Measurements from ENCODE around the gene COL27A1.
"Not testable (repeated sequence)": the region's sequence is repeated elsewhere in the genome, so short reads cannot be mapped to it uniquely, and the experiment has no call there.

The COL27A1 gene

DNA sequence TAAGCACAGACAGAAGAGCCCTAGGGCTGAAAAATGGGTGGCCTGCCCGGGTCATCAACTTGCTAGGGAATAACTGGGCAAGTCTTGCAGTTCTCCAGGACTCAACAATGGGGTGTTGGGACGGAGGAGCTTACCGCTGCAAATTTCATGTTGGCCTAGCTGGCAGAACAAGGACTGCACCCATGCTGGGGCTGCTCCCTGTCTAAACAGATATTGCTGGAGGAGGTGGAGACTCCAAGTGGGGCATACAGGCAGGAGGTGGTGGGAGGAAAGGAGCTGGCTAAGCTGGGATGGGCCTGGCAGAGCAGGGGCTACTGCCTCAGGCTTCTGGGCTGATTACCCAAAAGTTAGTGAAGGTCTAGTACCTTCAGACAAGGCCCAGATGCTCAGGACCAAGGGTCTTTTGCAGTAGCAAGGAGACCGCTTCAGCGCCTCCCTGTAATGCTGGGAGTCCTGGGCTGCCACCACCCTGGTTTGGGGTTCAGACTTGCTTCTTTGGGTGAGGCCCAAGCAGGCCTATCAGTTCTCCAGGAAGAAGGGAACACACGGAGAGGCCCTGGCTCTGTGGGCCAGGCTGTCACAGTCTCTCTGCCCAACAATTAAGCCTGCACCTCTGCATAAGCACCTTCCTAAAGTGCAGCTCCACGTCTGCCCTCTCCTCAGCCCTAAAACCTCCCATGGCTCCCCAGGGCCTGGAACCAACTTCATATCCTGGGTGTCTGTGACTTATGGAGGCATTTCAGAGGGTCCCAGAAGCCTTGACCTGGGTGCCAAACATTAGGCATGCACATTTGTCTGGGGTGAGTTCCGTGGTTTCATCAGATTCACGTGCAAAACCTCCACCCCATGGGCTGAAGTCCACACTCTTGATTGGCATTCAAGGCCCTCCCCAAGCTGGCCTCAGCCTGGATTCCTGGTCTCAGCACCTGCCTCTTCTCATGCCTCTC, 32.0 kb upstream of the COL27A1 start:
- no peak for DNase-seq

DNA sequence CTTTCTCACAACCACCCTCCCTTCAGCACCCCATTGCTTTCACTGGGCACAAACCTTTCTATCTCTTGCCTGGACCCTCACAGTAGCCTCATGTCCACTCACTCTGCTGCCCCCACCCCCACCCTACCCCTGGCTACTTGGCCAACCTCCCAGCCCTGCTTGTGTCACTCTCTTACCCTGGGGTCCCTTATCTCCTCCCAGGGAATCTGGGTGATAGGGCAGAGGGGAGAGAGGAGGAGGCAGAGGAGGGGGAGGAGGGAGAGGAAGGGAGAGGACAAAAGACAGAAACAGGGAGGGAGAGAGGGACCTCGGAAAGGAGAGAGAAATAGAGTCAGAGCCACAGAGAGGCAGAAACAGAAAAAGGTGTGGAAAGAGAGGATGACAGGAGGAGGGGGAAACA, 31.2 kb upstream of the COL27A1 start:
- no peak for DNase-seq

DNA sequence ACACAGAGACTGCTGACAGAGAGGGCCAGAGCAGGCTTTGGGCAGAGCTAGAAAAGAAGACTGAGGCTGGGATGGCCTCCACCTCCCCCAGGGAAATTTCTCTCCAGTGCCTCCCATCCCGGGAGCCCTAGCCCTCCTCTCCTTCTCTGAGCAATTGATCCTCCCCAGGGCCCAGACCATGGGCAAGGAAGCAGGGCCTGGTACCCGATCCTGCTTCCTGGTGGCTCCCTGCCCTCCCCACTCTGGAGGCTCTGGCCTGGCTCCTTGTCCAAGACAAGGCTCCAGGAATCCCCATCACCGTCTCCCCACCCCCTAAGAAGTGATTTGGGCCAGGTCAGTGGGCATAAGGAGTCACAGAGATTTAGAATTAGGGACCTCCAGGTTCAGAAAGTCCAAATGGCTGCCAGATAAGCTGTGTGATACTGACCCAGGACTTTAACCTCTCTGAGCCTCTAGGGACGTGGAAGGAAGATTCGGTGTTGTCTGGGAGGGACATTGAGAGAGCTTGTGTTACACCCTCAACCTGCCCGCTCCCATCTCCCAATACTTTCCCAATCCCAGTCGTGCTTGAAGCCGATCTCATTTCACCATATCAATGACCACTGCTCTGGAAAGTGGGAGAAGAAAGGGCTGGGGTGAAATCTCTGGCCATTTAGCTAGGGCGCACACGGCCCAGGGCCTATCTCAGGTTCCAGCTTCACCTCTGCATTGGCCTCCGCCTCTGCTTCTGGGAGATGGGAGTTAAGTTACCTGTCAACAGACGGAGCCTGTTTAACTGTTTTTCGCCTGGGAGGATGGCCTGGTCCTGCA, 30.5 kb upstream of the COL27A1 start:
- no peak for DNase-seq

DNA sequence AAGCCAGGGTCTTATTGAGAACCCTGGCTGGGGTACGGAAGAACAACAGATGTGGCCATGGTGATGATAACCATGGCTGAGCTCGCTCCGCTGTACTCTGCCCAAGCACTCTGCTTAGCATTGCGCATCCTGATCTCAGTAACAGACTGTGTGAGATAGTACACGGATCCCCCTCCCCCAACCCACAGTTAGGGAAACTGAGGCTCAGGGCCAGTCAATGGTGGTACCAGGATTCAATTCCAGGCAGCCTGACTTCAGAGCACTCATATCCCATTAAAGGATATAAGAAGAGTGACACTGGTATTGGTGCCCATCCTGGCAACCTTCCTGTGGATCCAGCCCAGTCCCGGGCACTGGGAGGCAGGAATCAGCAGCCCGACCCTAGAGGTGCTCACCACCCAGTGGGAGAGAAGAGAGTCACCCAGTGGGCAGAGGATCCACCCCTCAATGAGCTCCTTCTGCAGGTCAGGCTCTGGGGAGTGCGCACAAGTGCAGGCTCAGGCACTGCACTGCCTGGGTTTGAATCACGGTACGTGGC, 29.8 kb upstream of the COL27A1 start:
- DNase-seq, result no peak

DNA sequence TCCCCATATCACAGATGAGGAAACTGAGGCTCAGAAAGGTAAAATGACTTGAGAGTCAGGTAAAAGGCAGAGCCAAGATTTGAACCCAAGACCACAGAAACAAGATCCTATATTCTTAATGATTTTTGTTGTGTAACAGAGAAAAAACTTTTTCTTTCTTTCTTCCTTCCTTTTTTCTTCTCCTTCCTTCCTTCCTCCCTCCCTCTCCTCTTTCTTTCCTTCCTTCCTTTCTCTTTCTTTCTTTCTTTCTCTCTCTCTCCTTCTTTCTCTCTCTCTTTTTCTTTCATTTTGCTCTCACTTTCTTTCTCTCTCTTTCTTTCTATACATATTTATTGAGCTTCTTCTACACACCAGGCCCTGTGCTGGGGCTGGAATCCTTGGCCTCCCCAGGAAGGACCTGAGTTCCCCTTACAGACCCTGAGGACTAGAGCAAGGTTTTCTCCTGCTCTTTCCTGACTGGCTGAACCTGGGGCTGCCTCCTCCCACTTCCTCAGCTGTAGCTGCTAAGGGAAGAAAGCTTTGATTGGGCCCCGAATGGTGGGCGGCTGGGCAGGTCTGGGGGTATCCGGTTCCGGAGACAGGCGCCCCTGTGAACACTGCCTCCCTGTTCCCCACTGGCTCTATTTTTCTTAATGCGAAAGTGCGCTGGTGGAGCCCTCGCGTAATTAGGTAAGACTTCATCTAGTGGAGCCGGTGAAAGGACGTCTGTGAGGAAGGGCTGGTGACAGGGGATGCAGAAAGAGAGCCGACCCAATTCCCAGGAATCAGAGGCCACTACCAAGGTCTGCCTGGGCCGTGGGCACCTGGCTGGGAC, 28.9 kb upstream of the COL27A1 start:
- DNase-seq, result no peak

DNA sequence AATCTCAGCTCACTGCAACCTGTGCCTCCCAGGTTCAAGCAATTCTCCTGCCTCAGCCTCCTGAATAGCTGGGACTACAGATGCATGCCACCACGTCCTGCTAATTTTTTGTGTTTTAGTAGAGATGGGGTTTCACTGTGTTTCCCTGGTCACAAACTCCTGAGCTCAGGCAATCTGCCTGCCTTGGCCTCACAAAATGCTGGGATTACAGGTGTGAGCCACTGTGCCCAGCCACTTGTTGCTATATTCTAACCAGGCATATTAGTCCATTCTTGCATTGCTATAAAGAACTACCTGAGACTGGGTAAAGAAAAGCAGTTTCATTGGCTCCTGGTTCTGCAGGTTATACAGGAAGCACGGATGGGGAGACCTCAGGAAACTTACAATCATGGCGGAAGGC, 26.6 kb upstream of the COL27A1 start:
- DNase-seq, result not testable (repeated sequence)

DNA sequence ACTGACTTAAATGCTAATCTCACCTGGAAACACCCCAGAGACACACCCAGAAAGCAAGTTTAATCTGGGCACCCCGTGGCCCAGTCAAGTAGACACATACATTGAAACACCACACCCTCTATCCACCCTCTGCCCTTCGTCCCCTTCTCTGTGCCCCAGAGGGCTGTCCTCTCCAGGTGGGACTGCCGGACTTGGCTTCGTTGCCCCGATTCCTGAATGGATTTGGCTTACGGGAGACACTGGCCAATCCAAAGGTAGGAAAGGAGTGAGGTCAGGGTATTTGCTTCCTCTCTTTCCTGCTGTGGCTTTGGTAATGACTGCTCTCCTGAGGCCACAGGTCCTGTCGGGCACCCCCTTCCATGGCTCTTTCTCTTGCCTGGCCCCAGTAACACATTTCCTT, 25.2 kb upstream of the COL27A1 start:
- DNase-seq, result no peak

DNA sequence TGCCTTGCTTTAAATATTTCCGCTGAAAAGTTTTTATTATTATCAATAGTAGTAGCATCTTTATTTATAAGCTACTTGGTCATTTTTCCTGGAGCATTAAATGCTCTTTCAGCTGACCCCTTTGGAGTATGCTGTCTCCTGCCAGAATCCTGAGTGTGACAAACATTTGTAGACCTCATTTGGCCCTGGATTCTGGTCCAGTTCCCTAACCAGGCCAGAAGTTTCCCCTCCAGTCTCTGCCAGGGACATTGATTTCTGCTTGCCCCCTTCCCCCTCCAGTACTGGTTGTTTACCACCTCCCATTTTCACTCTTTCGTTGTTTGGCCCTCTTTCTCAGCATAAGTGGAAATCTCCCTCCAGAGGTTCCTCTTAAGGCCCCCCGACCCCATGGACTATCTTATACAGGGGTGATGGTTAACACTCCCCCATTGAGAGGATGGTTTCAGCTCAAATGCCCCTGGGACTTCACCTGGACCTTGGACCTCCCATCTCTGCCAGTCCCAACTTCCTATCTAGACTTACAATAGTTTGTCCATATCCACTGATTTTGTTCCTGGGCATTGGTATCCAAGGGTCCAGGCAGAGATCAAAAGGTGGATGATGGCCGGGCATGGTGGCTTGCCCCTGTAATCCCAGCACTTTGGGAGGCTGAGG, 24.6 kb upstream of the COL27A1 start:
- no peak for DNase-seq

DNA sequence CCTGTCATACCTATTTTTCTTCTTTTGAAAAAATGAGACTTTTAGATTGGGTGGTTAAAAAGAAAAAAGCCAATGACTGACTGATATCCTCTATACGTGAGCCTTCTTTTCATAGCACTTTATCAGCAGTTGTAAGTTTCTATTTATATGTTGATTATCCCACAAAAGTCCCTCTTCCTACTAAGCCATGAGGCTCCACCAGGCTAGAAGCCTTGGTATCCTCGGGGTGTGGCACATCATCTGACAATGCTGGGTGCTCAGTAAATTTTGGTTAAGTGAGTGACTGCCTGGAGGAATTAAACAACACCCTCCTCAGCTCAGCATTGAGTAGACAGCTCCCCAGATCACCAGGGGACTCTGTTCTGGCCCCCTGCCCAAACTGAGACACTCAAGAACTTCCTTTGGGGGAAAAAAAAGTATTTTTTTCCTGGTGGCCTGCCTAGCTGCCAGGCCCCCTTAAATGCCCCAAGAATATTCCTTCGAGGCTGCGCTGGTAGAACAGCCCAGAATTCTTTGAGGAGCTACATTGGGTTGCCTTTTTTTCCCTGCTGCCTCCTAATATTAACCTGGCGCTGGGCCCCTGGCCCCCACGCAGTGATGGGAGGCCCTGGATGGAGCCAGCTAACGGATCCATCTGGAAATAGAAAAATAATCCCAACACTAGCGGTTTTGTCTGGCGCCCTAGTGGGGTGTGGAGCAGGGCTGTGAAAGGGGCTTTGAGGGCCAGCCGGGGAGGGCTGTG, 23.4 kb upstream of the COL27A1 start:
- no peak for DNase-seq

DNA sequence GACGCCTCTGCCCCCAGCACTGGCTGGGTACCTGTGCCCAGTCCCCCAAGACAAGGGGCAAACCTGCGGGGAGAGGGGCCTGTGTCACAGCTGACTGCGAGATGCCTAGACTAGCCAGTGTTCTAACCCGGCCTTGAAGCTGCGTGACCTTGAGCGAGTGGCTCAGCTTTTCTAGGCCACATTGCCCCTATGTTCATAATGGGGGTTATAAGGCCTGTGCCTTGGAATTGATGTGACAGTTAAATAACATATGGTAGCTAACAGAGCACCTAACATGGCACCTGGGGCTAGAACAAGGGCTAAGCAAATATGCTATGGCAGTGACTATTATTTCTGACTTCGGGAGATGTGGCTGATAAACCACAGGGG, 22.8 kb upstream of the COL27A1 start:
- no peak for DNase-seq

DNA sequence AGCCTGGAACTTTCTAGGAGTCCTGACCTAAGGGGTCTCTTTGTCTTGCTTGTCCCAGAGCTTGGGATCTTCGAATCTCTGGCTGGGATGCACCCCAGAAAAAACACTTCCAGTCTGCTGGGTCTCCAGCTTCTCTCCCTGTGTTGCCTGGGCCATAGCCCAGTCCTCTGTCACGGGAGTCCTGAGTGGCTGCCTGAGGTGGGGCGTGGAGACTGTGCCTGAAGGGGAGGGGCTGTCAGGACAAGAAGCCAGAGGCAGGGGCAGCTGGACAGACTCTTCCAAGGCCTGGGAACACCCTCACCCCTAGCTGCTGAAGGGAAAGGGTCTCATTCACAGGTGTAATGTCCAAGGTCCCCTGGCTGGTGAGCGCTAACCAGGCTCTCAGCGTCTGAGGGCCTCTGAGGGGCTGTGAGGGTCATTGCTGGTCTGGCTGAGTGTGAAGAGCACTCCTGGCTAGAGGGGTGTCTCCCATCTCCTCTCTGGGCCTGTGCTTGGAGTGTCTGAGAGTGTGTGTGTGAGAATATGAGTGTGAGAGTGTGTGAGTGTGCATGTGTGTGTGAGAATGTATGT, 20.4 kb upstream of the COL27A1 start:
- no peak for DNase-seq

DNA sequence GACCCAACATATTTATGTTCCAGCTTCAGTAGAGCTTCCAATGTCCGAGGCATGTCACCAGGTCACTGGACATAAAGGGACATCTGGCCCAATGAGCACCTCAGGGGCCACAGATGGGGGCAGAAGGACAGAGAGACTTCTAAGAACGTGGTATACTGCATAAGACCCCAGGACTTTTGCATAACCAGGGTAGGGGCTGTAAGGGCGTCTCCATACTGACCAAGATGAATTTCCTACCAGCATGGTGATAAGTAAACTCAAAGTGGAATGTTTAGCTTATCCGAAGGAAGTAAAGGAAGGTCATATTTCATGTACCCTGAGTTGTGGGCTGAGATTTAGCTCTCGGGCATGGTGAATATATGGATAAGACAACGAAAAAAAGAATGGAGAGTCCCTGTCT, 17.5 kb upstream of the COL27A1 start:
- DNase-seq, result no peak

DNA sequence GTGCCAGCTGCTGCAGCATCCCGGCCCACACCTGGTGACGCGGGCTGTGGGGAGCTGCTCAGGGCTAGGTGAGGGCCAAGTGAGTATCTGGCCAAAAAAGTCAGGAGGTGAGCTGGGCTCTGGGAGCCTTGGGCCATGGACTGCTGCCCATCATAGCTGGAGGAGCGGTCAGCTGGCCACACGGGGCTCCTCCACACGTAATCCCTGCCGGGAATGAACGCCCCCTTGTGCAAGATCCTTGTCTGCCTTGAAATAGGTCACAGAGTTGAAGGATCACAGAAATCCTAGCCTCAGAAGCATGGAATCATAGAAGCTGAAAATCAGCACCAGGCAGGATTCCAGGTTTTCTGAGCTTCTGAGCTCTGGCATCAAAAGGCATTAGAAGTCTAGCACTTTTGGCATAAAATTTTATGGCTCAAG, 16.8 kb upstream of the COL27A1 start:
- DNase-seq, result no peak

DNA sequence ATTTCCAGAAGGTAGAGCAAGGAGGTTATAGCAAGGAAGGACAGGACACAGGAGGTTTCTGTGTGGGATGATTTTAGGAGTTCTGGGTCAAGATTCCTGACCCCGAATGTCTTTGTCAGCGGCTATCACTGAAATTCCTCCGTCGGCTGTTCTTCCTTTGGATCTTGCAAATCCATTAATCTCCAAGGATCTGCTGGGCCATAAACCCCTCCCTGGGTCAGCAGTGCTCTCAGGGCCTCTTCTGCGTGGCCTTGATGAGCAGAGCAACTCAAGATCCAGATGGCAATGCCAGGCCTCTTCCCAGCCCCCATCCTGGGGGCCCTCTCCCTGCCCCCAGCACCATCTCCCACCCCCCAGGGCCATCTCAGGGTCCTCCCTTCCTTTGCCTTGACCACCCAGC, 16.3 kb upstream of the COL27A1 start:
- DNase-seq, result no peak

DNA sequence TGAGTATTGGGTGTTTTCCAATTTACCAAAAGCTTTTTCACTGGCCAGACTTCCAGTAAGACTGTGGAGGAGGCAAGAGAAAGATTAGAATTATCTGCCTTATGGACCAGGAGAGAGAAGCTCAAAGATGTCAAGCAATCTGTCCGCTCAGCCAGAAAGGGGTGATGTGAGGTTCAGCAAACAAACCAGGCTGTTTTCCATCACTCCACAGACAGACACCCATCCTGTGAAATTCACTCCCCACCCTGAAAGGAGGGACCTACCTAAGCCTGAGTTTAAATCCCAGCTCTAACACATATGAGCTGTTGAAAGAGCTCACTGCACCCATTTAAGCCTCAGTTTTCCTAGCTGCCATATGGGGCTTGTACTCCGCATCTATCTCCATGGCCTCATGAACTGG, 14.9 kb upstream of the COL27A1 start:
- no peak for DNase-seq

DNA sequence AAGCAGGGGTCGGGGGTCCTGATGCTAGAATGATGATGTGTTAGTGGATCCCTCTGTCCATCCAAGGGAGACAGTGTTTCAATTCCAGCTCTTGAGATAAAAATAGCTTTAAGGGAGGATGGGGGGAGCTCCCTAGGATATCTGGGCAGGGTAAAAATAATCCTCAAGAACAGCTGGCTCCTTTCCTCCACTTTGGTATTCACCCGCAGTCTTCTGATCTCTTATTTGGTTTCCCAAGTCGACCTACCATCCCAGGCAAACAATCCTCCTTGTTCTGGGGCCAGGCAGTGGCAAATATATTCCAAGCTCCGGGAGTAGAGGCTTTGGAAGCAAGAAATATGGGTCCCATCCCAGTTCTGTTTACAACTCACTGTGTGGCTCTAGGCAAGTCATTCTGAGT, 14.5 kb upstream of the COL27A1 start:
- no peak for DNase-seq

DNA sequence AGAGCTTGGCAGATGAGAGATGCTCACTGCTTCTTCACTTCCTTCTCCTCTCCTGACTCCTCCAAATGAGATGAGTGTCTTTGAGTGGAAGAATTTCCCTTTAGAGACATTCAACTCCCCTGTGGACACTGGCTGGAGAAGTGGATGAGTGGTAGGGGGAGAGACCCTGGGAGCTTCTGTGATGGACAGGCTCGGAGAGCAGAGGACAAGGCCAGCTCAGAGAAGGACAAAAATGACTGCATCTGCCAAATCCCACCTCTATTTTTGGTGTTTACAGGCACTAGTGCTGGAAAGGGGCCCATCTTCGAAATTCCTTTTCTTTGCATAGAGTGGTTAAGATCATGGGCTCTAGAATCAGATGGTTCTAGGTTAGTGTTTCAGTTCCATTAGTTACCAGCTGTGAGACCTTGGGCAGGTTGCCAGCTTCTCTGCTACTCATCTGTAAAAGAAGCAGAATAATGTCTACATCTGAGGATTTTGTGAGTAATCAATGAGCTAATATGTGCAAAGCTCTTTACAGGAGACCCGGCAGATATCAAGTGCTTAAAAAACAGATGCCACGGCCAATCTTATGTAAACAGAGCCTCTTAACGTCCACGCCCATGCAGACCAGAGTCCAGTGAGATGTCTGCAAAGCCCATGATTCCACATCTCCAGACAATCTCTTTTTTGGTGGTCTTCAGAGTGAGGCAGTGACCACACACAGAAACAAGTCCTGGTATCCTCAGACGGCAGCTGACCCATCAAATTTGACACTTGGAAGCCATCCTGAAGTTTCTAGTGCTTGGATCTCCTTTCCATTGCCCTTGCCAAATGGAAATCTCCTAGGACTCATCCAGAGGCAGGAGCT, 13.6 kb upstream of the COL27A1 start:
- no peak for DNase-seq

DNA sequence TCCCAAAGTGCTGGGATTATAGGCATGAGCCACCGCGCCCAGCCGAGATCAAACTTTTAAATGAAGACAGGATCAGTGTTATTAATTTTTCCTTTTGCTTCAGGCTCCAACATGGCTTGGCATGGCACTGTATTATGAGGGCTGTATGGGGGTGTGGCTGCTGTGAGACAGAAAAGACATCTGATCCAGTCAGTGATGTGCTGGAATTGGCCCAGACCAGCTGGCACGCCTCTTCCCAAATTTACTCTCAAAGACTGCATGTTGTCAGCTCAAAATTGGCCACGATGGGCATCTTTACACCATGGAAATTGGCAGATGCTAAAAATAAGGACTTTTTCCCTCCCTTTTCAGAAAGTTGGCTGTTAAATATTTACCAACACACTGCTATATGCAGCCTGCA, 12.1 kb upstream of the COL27A1 start:
- DNase-seq, result no peak

DNA sequence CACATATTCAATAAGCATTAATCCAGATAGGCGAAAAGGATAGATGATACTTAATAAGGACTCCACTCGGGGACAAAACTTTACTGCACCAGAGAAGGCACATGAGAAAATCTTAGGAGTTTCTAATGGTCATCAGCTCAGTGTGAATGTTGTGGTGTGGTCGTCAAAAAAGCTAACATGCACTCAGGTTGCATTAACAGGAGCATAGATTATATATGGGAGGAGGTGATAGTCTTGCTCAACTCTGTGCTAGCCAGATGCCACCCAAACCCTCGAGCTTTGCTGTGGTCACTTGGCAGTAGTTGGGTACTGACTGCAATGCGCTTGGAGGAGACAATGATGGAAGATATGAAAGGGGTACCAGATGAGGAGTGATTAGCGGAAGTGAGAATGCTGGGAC, 8.6 kb upstream of the COL27A1 start:
- no peak for DNase-seq

DNA sequence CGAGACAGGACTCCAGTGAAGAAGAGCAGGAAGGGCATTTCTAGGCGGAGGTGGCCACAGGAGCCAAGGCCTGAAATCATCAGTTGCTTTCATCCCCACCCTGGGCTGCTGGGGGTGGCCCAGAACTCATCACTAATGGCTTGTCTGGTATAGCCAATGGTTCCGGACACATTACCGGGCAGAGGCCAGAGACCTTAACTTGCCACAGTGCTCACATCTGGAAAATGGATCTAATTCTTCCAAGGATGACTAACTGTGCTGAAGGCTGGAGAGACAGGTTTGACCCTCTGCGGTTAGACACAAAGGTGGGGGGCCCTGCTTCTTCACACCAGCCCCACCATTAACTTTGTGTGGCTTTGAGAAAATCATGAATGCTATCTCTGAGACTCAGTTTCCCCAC, 6.2 kb upstream of the COL27A1 start:
- DNase-seq, result no peak
